IgD-negative memory B cell (primary cell): ENCODE results near the gene SNPH. TPM values are rescaled to one million over a fixed set of nuclear protein-coding genes. Genes with fewer than 3 reads are reported as not detected.

Experiments used
- H3K27ac Mint-ChIP-seq, 3 donors: one replicate each; pipeline ENCODE4 v1.8.0; 2020 to 2022; ENCODE audit warnings: mild to moderate bottlenecking in 3 of 3, mixed read lengths in 3 of 3, moderate library complexity in 1 of 3
- H3K27me3 Mint-ChIP-seq: one replicate; pipeline ENCODE4 v1.8.0; 2021; ENCODE audit warnings: mixed read lengths
- H3K36me3 Mint-ChIP-seq: one replicate; pipeline ENCODE4 v1.8.0; 2020; ENCODE audit warnings: mild to moderate bottlenecking, mixed read lengths
- H3K4me1 Mint-ChIP-seq, 3 donors: one replicate each; pipeline ENCODE4 v1.8.0; 2020 to 2022; ENCODE audit warnings: mixed read lengths in 3 of 3, mild to moderate bottlenecking in 1 of 3
- H3K4me3 Mint-ChIP-seq, 4 donors: one replicate each; pipeline ENCODE4 v1.8.0; 2020 to 2022; ENCODE audit warnings: mild to moderate bottlenecking in 4 of 4, mixed read lengths in 4 of 4, moderate library complexity in 3 of 4
- H3K9me3 Mint-ChIP-seq, 3 donors: one replicate each; pipeline ENCODE4 v1.8.0; 2020 to 2021; ENCODE audit warnings: mixed read lengths in 3 of 3, mild to moderate bottlenecking in 1 of 3
- polyA plus RNA-seq: library from polyadenylated mRNA; unstranded; fragments of 300-500 nt; fragmentation: Illumina TruSeq; gene quantifications from one replicate; pipeline ENCODE4 v1.2.3, GENCODE V29; 2021

SNPH gene
- polyA plus RNA-seq, 1 donor from 2014 or later = 1.3 TPM

- no peaks in the 10 kb centered on the region for H3K36me3 Mint-ChIP-seq
- H3K27ac Mint-ChIP-seq = no peak overlapping the region
Observed at GRCh38 chr20:1273366-1273765, 7.3 kb downstream of the SNPH start.

GRCh38 chr20:1274485-1275311 lies 8.6 kb downstream of the SNPH start:
- no peaks in the 10 kb centered on the region for H3K36me3 Mint-ChIP-seq
- H3K9me3 Mint-ChIP-seq = no peaks in the 10 kb centered on the region
- no peak overlapping the region for H3K27ac Mint-ChIP-seq
- no peak overlapping the region for H3K4me3 Mint-ChIP-seq
- H3K27me3 Mint-ChIP-seq = no peaks in the 10 kb centered on the region
- peaks cover 0 to 3% (median 0%) of the 10 kb centered on the region in 3 donors for H3K4me1 Mint-ChIP-seq

More at GRCh38 chr20:1273366-1273765, 7.3 kb downstream of the SNPH start:
- no peaks in the 10 kb centered on the region for H3K9me3 Mint-ChIP-seq
- no peaks in the 10 kb centered on the region for H3K27me3 Mint-ChIP-seq
- no peaks in the 10 kb centered on the region for H3K4me1 Mint-ChIP-seq
- H3K4me3 Mint-ChIP-seq = no peak overlapping the region

GRCh38 chr20:1275919-1276318 lies 9.8 kb downstream of the SNPH start:
- no peak overlapping the region for H3K27ac Mint-ChIP-seq
- H3K9me3 Mint-ChIP-seq = no peaks in the 10 kb centered on the region

DNA sequence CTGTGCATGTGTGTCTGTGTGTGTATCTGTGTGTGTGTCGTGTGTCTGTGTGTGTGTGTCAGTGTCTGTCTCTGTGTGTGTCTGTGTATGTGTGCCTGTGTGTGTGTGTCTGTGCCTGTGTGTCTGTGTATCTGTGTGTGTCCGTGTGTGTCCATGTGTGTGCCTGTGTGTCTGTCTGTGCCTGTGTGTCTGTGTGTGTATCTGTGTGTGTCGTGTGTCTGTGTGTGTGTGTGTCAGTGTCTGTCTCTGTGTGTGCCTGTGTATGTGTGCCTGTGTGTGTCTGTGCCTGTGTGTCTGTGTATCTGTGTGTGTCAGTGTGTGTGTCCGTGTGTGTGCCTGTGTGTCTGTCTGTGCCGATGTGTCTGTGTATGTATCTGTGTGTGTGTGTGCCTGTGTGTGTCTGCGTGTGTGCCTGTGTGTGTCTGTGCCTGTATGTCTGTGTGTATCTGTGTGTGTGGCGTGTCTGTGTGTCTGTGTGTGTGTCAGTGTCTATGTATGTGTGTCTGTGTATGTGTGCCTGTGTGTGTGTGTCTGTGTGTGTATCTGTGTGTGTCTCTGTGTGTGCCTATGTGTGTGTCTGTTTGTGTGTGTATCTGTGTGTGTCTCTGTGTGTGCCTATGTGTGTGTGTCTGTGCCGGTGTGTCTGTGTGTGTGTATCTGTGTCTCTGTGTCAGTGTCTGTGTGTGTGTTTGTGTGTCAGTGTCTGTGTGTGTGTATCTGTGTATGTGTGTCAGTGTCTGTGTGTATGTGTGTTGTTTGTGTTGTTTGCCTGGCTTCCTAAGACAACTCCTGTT lies 11.6 kb downstream of the SNPH start:
- H3K4me1 Mint-ChIP-seq = peaks cover 0 to 3% (median 0%) of the 10 kb centered on the region in 3 donors
- no peaks in the 10 kb centered on the region for H3K36me3 Mint-ChIP-seq
- H3K4me3 Mint-ChIP-seq = no peak overlapping the region
- H3K9me3 Mint-ChIP-seq = no peaks in the 10 kb centered on the region
- H3K27ac Mint-ChIP-seq = no peak overlapping the region
- no peaks in the 10 kb centered on the region for H3K27me3 Mint-ChIP-seq

More at GRCh38 chr20:1275919-1276318, 9.8 kb downstream of the SNPH start:
- no peaks in the 10 kb centered on the region for H3K27me3 Mint-ChIP-seq
- peaks cover 0 to 3% (median 0%) of the 10 kb centered on the region in 3 donors for H3K4me1 Mint-ChIP-seq
- H3K36me3 Mint-ChIP-seq = no peaks in the 10 kb centered on the region
- H3K4me3 Mint-ChIP-seq = no peak overlapping the region

DNA sequence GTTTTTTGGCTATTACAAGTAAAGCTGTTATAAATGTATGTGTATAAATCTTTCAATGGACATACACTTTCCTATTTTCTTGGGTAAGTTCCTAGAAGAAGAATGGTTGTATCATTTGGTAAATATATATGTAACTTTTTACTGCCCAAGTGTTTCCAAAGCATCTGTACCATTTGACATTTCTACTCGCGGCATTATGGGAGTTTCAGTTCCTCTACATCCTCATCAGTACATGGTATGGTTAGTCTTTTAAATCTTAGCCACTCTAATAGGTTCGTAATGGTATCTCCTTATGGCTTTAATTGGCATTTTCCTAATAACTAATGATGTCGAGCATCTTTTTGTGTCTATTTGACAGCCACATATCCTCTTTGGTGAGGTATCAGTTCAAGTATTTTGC lies 12.9 kb downstream of the SNPH start:
- H3K9me3 Mint-ChIP-seq = no peaks in the 10 kb centered on the region
- H3K27ac Mint-ChIP-seq = no peak overlapping the region
- no peak overlapping the region for H3K4me3 Mint-ChIP-seq
- no peaks in the 10 kb centered on the region for H3K27me3 Mint-ChIP-seq
- peaks cover 0 to 3% (median 0%) of the 10 kb centered on the region in 3 donors for H3K4me1 Mint-ChIP-seq
- no peaks in the 10 kb centered on the region for H3K36me3 Mint-ChIP-seq

- peaks cover 0 to 3% (median 0%) of the 10 kb centered on the region in 3 donors for H3K4me1 Mint-ChIP-seq
- H3K27me3 Mint-ChIP-seq = no peaks in the 10 kb centered on the region
- H3K36me3 Mint-ChIP-seq = peaks cover 2% of the 10 kb centered on the region
- no peak overlapping the region for H3K27ac Mint-ChIP-seq
- H3K9me3 Mint-ChIP-seq = no peaks in the 10 kb centered on the region
- no peak overlapping the region for H3K4me3 Mint-ChIP-seq
Observed at GRCh38 chr20:1280195-1281102, 14.4 kb downstream of the SNPH start.

DNA sequence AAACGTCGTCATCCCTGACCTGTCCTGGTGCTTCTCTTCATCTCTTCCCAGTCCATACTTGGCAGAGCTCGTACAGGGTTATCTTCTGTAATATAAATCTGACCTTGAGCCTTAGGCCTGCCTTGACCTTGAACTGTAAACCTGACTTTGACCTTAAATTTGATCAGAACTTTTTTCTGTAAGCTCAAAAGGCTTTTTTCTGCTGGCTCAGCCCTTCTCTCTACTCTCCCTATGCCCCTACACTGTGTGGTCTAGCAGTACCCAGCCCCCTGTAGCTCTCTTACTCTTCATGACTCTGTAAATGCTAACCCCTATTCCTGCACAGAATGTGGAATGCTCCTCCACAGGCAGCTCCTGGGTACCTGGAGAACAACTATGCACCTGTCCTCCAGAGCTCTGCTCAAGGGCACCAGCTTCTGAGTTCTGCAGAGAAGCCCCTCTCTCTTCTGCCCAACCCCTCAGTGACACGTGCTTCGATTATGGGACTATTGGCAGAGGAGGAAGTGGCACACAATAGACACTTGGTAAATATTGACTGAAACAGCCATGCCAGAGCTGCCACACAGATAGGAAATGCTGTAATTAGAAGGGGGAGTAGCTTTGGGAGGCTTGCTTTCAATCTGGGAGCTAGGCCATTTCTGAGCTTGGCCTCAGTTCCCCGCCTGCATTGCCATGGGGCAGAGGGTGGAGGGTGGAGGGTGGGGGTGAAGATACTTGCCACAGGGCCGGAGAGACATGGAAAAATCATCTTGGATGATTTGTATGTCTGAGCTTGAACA lies 15.4 kb downstream of the SNPH start:
- H3K27ac Mint-ChIP-seq = peak overlapping the region in 1 of 3 donors; percentile 55
- H3K4me3 Mint-ChIP-seq = no peak overlapping the region
- H3K36me3 Mint-ChIP-seq = peaks cover 2% of the 10 kb centered on the region
- peaks cover 0 to 3% (median 0%) of the 10 kb centered on the region in 3 donors for H3K4me1 Mint-ChIP-seq
- H3K9me3 Mint-ChIP-seq = no peaks in the 10 kb centered on the region
- H3K27me3 Mint-ChIP-seq = peaks cover 1% of the 10 kb centered on the region

GRCh38 chr20:1282966-1283365 lies 16.9 kb downstream of the SNPH start:
- no peaks in the 10 kb centered on the region for H3K9me3 Mint-ChIP-seq
- peaks cover 1% of the 10 kb centered on the region for H3K27me3 Mint-ChIP-seq
- H3K27ac Mint-ChIP-seq = no peak overlapping the region
- peaks cover 2% of the 10 kb centered on the region for H3K36me3 Mint-ChIP-seq
- no peak overlapping the region for H3K4me3 Mint-ChIP-seq
- peaks cover 0 to 3% (median 0%) of the 10 kb centered on the region in 3 donors for H3K4me1 Mint-ChIP-seq

DNA sequence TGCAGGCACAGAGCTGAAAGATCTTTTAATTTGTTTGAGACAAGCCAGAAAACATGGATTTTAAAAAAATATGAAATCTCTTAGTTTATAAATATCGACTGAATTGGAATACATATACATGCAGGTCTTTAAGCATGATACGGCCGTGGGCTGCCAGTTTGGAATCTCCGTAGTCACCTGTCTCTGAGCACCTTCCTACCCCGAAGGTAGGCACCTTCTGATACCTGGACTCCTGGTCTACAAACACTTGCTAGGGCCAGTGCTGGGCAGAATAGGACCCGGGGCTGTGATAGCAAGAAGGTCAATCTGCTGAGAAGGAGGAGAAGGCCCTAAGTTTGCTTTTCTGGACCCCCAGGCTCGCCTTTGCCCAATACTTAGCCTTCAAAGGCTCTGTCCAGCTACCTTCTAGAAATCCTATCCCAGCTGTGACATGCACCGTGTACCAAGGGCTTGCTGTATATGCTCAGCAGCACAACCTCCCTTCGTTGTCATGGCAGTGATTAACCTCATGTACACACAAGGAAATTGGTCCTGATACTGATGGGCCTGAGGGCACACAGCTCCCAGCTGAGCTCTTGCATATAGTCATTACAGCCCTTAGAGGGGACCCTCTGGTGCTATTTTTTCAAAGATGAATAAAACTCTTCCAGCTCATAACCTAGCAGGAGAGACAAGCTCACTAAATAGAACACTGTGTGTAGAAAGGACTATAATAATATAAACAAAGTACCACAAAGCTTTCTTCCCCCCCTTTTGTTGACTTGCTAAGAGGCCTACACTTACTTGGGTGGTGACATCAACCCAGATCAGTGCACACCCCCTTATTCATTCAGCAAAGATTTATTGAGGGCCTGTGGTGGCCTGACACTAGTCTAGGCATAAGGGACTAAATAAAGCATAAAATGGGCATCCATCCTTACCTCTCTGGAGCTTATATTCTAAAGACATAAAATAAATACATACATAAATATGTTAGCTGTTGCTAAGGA lies 17.7 kb downstream of the SNPH start:
- no peak overlapping the region for H3K4me3 Mint-ChIP-seq
- H3K4me1 Mint-ChIP-seq = peaks cover 0 to 3% (median 0%) of the 10 kb centered on the region in 3 donors
- H3K36me3 Mint-ChIP-seq = peaks cover 2% of the 10 kb centered on the region
- no peak overlapping the region for H3K27ac Mint-ChIP-seq
- no peaks in the 10 kb centered on the region for H3K9me3 Mint-ChIP-seq
- H3K27me3 Mint-ChIP-seq = peaks cover 1% of the 10 kb centered on the region

GRCh38 chr20:1286267-1287024 lies 20.4 kb downstream of the SNPH start:
- H3K4me3 Mint-ChIP-seq = peak overlapping the region in 1 of 4 donors; percentile 62
- H3K4me1 Mint-ChIP-seq = no peaks in the 10 kb centered on the region
- peaks cover 2% of the 10 kb centered on the region for H3K36me3 Mint-ChIP-seq

GRCh38 chr20:1287306-1287705 lies 21.2 kb downstream of the SNPH start:
- Mint-ChIP-seq H3K4me1 (no peaks in the 10 kb centered on the region), H3K27ac (no peak overlapping the region), H3K27me3 (peaks cover 1% of the 10 kb centered on the region), H3K36me3 (peaks cover 2% of the 10 kb centered on the region), H3K9me3 (no peaks in the 10 kb centered on the region), H3K4me3 (no peak overlapping the region)

More at GRCh38 chr20:1286267-1287024, 20.4 kb downstream of the SNPH start:
- Mint-ChIP-seq H3K27ac (no peak overlapping the region), H3K27me3 (peaks cover 1% of the 10 kb centered on the region), H3K9me3 (no peaks in the 10 kb centered on the region)

GRCh38 chr20:1287787-1288569 lies 21.9 kb downstream of the SNPH start:
- Mint-ChIP-seq H3K27ac (peak overlapping the region in 1 of 3 donors; percentile 40), H3K36me3 (peaks cover 2% of the 10 kb centered on the region), H3K9me3 (no peaks in the 10 kb centered on the region), H3K4me1 (no peaks in the 10 kb centered on the region), H3K4me3 (no peak overlapping the region), H3K27me3 (peaks cover 1% of the 10 kb centered on the region)
